A673 (cell line): ENCODE measurements around the gene VARS2. TPM values are rescaled to one million over a fixed set of nuclear protein-coding genes. Genes with fewer than 3 reads are reported as not detected.
A peak's percentile ranks its signal among the peaks of the same experiment; 100 is the strongest.

Source experiments
- BruUV-seq: library from RNA; stranded (reverse); fragments of 400-500 nt; replicated peaks from 2 replicates; lab custom pipeline; 2021; lab: Mats Ljungman, UMichigan
- CTCF ChIA-PET: fragments of 300-600 bp; sonication (Branson Sonifier 250); formaldehyde crosslinking; loops from one replicate; lab custom pipeline; 2022; ENCODE audit warnings: antibody characterized with exemption; lab: Charles Lee
- POLR2A ChIA-PET: fragments of 300-600 bp; sonication (Branson Sonifier 250); formaldehyde crosslinking; loops from one replicate; lab custom pipeline; 2022; ENCODE audit warnings: antibody characterized with exemption; ENCODE audit not compliant: low non-redundant PET; lab: Charles Lee
- DNase-seq: peaks from one replicate; pipeline ENCODE4 v3.0.0-alpha.2; 2015; ENCODE audit warnings: low spot score
- H3K27ac ChIP-seq: fragments of 200-600 bp; sonication (generic); 2 replicates; pipeline ENCODE4 v1.5.1; 2016; ENCODE audit warnings: mixed run types, low read depth, mild to moderate bottlenecking, mixed read lengths, antibody characterized with exemption, low read length; ENCODE audit not compliant: poor library complexity, severe bottlenecking
- H3K27me3 ChIP-seq: fragments of 200-600 bp; sonication (generic); replicated peaks from 2 replicates; pipeline ENCODE4 v1.6.1; 2017; ENCODE audit warnings: mixed run types, low read depth, mild to moderate bottlenecking, mixed read lengths, antibody characterized with exemption, low read length; ENCODE audit not compliant: insufficient read depth, poor library complexity
- H3K36me3 ChIP-seq: fragments of 200-600 bp; sonication (generic); 2 replicates; pipeline ENCODE4 v1.6.1; 2016; ENCODE audit warnings: mixed run types, mild to moderate bottlenecking, mixed read lengths, antibody characterized with exemption, low read length; ENCODE audit not compliant: insufficient read depth, poor library complexity, severe bottlenecking
- H3K4me1 ChIP-seq: fragments of 200-600 bp; sonication (generic); 2 replicates; pipeline ENCODE4 v1.6.1; 2017; ENCODE audit warnings: mixed run types, mild to moderate bottlenecking, mixed read lengths, antibody characterized with exemption, low read length; ENCODE audit not compliant: insufficient read depth, poor library complexity, severe bottlenecking
- H3K4me3 ChIP-seq: fragments of 200-600 bp; sonication (generic); 2 replicates; pipeline ENCODE4 v1.5.1; 2016; ENCODE audit warnings: low read depth, mixed run types, mild to moderate bottlenecking, mixed read lengths, low read length; ENCODE audit not compliant: poor library complexity, severe bottlenecking
- H3K9me3 ChIP-seq: fragments of 200-600 bp; sonication (generic); 2 replicates; pipeline ENCODE4 v1.6.1; 2016; ENCODE audit warnings: mixed run types, low read depth, mild to moderate bottlenecking, mixed read lengths, antibody characterized with exemption, low read length; ENCODE audit not compliant: poor library complexity, severe bottlenecking
- EZH2 ChIP-seq: fragments of 200-600 bp; sonication (generic); IDR thresholded peaks from 2 replicates; pipeline ENCODE4 v1.6.1; 2017; ENCODE audit warnings: borderline replicate concordance, low read depth, mild to moderate bottlenecking, mixed read lengths, antibody characterized with exemption, low read length; ENCODE audit not compliant: poor library complexity, severe bottlenecking
- intact Hi-C: fragments of 100-400 bp; cut with micrococcal nuclease; formaldehyde crosslinking; loops from one replicate; pipeline ENCODE4 v1.10.0; 2022; ENCODE audit not compliant: unreplicated experiment
- total RNA-seq: library from RNA; stranded (reverse); gene quantifications from 2 replicates; pipeline ENCODE4 v1.2.3, GENCODE V29; 2021
- TF ChIP-seq, protein P1 (sequence below): fragments of 300-800, 200-600 bp; sonication (generic); conservative IDR thresholded peaks from 2 replicates; pipeline ENCODE4 v1.5.1; 2017; ENCODE audit warnings: low read depth, mild to moderate bottlenecking, antibody characterized with exemption, low read length, moderate library complexity, mixed read lengths

Gene VARS2
- total RNA-seq, 1 experiment from 2014 or later: 48.4 TPM

DNA sequence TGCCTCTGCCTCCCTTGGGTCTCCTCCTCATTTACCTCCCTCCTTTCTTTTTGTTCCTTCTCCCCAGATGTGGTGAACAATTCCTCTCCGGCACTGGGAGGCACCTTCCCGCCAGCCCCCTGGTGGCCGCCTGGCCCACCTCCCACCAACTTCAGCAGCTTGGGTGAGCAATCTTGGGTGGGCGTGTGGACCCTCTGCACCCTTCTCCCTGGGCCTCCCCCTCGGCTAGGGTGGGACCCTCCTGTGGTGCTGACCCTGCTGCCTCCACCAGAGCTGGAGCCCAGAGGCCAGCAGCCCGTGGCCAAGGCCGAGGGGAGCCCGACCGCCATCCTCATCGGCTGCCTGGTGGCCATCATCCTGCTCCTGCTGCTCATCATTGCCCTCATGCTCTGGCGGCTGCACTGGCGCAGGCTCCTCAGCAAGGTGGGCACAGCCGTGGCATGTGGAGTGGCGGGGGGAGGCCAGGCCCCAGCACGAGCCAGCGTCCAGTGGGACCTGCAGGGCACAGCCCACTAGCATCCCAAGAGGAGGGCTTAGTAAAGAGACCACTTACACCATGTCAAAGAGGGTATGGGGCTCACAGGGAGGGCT, 20.9 kb upstream of the VARS2 start:
- Histone ChIP-seq H3K4me3 (no peak overlapping the region), H3K4me1 (peaks cover 14% of the 10 kb centered on the region), H3K36me3 (peaks cover 21% of the 10 kb centered on the region), H3K9me3 (no peaks in the 10 kb centered on the region), H3K27ac (no peak overlapping the region), H3K27me3 (no peaks in the 10 kb centered on the region)
- no peak for DNase-seq
- no peak for TF ChIP-seq EZH2
- TF ChIP-seq, protein P1, sequence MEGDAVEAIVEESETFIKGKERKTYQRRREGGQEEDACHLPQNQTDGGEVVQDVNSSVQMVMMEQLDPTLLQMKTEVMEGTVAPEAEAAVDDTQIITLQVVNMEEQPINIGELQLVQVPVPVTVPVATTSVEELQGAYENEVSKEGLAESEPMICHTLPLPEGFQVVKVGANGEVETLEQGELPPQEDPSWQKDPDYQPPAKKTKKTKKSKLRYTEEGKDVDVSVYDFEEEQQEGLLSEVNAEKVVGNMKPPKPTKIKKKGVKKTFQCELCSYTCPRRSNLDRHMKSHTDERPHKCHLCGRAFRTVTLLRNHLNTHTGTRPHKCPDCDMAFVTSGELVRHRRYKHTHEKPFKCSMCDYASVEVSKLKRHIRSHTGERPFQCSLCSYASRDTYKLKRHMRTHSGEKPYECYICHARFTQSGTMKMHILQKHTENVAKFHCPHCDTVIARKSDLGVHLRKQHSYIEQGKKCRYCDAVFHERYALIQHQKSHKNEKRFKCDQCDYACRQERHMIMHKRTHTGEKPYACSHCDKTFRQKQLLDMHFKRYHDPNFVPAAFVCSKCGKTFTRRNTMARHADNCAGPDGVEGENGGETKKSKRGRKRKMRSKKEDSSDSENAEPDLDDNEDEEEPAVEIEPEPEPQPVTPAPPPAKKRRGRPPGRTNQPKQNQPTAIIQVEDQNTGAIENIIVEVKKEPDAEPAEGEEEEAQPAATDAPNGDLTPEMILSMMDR: peak; percentile 30; the same call in 1 of the 2 replicates
- intact Hi-C loops: no loop called here
- POLR2A ChIA-PET: no interaction called here
- CTCF ChIA-PET: no interaction called here
- BruUV-seq: no TSS peak

DNA sequence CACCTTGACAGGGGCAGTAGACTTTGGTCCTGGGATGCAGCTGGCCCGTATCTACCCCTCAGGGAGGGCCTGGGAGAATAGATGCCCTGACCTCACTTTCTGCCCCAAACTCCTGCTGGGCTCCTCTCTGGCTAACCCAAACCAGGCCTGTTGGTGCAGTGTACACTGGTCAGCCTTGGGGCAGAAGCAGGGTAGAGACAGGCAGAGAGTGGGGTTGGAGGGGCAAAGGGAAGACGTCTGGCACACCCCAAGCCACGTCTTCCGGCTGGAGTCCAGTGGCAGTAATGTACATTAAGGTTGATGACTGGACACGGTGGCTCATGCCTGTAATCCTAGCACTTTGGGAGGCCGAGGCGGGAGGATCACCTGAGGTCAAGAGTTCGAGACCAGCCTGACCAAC, 20.4 kb upstream of the VARS2 start:
- H3K27me3 ChIP-seq: no peaks in the 10 kb centered on the region
- intact Hi-C loops: no loop called here
- peaks cover 26% of the 10 kb centered on the region for H3K36me3 ChIP-seq
- H3K4me1 ChIP-seq: peaks cover 9% of the 10 kb centered on the region
- H3K9me3 ChIP-seq: no peaks in the 10 kb centered on the region
- DNase-seq: no peak
- BruUV-seq: no TSS peak
- no peak overlapping the region for H3K4me3 ChIP-seq
- ChIA-PET CTCF (no interaction called here), POLR2A (no interaction called here)
- no peak overlapping the region for H3K27ac ChIP-seq
- TF ChIP-seq EZH2: no peak
- TF ChIP-seq, protein P1: no peak

DNA sequence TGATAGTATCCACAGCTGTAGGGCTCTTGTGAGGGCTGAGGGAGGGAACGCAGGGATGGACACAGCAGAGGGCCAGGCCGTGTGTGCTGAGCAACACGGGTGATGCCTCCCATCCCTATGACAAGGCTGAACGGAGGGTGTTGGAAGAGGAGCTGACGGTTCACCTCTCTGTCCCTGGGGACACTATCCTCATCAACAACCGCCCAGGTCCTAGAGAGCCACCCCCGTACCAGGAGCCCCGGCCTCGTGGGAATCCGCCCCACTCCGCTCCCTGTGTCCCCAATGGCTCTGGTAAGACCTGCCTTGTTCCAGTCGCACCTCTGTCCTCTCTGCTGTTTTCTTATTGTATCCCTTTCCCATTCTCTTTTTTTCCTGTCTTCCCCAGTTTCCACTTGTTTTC, 19.7 kb upstream of the VARS2 start:
- TF ChIP-seq, protein P1: no peak
- no peak for TF ChIP-seq EZH2
- ChIA-PET POLR2A (no interaction called here), CTCF (interaction anchor here (0.6 kb wide), 1 partner anchor 12 kb away, joined by 4 read pairs; no protein-coding TSS in a partner anchor)
- Histone ChIP-seq H3K4me3 (no peak overlapping the region), H3K9me3 (no peaks in the 10 kb centered on the region), H3K36me3 (peaks cover 31% of the 10 kb centered on the region), H3K27ac (no peak overlapping the region), H3K4me1 (peaks cover 9% of the 10 kb centered on the region), H3K27me3 (no peaks in the 10 kb centered on the region)
- intact Hi-C loops: no loop called here
- BruUV-seq: no TSS peak
- no peak for DNase-seq
